ENCODE data around the gene ST6GALNAC4.
A peak's percentile ranks its signal among the peaks of the same experiment; 100 is the strongest.

Gene ST6GALNAC4, protein sequence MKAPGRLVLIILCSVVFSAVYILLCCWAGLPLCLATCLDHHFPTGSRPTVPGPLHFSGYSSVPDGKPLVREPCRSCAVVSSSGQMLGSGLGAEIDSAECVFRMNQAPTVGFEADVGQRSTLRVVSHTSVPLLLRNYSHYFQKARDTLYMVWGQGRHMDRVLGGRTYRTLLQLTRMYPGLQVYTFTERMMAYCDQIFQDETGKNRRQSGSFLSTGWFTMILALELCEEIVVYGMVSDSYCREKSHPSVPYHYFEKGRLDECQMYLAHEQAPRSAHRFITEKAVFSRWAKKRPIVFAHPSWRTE

DNA sequence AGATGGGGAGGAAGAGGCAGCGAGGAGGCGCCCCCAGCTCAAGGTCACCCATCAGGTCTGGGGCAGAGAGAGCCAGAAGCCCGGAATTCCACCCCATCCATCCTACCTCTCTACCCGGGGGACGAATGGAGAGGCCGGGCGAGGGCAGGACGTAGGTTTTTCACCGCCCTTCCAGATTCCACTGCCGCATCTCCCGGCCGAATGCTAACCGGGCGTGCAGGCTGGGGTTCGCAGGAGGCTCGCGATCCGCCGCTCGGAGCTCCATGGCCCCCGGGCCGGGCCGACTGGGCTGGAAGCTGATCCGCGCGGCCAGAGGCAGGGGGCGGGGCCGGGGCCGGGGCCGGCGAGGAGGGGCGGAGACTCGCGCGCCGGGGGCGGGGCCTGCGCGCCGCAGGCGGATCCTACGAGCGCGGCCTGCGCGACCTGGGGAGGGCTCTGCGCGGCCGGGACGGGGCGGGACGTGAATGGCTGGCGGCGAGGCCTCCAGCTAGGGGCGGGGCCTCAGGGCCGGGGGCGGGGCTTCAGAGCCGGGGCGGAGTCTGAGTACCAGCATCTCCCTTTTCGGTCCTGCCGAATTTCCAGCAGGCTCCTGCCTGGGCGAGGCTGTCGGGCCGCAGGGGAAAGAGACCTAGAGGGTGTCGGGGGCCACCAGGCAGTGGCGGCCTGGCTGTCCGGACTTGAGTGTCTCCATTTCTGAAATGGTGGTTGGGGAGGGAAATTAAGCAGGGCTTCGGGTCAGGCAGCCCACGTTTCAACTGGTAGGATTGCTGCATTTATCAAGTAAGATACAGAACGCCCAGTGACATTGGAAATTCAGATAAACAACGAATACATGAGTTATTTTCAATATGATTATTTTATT, at the start of gene ST6GALNAC4:
Gene ST6GALNAC4, minus strand, starts transcription at position 322 of the 862 bp plus-strand sequence. CDS start 622 bp downstream, outside the sequence.
- DNase-seq (ENCODE audit: low read depth), result peak; percentile 78

DNA sequence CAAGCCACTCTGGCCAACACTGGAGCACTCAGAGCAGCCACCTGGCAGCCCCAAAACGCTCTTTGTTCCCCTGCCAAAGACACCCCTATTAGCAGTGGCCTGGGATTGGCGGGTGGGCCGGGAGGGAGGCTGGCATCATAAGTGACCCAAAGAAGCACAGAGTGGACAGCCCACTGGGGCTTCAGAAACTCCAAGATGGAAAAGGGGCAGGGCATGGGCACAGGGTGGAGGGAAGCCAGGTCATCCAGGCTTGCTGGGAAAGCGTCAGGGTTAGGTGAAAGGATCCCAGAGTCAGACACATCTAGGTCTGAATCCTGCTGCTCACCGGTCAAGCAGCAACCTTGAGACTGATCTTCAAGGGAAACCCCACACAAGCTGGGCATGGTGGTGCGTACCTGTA, 49.1 kb upstream of the ST6GALNAC4 start:
- DNase-seq (ENCODE audit: low read depth), result no peak

DNA sequence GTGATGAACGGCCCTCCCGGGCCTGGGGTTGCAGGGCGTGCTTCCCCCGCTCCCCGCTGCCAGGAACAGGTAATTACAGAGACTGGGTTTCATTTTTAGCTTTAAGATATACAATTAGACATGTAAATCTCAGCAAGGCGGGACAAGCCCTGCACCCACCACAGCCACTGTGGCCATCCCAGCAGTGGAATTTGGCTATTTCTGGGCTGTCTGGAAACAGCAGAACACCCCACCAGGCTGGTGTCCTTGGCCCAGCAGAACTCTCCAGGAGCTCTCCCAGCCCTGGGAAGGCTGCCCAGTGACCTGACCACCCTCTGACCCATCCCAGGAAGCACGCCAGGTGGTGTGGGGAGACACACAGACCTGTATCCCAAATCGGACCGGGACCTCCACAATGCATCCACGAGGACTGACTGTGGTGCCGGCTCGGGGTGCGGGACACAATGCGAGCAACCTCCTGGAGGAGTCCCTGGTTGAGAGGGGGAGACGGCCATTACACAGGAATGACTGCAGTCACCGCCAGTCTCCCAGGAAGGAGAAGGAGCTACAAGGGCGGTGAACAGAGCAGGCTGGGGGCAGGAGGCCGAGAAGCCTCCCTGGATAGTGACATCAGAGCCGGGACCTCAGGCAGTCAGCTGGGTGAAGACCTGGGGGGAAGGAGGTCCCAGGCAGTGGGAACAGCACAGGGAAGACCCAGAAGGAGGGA, 46.7 kb upstream of the ST6GALNAC4 start:
- no peak for DNase-seq (ENCODE audit: low read depth)

DNA sequence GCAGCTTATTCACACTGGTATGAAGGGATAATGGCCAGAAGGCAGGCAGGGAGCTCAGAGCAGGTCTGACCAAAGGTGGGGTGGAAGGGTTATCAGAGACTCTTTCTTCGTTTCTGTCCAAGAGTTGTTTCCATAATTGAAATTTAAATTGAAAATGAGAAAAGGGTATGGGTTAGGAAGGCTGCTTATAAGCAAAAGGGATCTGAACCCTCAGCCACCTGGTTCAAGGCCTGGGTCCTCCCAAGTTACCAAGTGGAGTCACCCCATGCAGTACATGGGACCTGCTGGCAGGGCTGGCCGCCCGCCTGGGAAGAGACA, 46.2 kb upstream of the ST6GALNAC4 start:
- no peak for DNase-seq (ENCODE audit: low read depth)

DNA sequence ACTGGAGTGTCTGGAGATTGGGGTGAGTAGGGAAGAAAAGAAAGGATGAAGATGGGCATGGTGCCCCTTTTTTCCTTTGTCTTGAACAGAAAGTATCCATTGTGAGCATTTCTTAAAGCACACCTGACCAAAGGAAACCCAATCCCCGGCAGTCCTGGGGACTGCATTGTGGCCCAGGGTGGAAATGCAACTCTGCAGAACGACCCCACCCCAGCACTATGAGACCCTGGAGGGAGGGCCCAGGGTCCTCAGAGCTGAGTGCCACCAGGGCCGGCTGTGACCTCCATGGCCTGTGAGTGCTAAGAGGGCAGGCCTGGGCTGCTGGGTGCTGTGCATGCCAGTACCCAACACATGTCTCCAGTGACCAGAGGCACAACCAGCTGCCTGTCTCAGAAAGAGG, 45.4 kb upstream of the ST6GALNAC4 start:
- DNase-seq (ENCODE audit: low read depth), result no peak

DNA sequence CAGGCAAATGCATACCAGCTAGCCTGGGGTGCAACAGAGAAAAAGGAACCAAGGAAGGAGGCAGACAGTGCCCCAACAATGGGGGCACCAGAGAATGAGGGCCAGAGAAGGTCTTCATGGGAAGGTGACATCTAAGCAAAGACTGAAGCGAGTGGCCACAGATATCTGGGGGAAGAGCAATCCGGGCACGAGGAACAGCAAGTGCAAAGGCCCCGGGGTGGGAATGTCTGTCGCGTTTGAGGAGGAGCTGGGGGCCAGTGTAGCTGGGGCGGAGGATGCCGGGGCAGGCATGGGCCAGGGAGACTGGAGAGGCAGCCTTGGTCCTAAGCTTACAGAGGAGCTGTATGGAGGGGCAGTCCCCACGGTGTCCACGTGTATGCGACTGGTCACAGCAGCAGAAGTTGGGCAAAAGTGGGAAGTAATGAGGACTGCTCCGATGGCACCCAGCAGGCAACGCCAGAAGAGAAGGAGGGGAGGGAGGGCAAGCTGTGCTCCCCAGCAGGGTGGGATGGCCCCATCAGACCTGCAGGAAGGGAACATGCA, 44.8 kb upstream of the ST6GALNAC4 start:
- no peak for DNase-seq (ENCODE audit: low read depth)

DNA sequence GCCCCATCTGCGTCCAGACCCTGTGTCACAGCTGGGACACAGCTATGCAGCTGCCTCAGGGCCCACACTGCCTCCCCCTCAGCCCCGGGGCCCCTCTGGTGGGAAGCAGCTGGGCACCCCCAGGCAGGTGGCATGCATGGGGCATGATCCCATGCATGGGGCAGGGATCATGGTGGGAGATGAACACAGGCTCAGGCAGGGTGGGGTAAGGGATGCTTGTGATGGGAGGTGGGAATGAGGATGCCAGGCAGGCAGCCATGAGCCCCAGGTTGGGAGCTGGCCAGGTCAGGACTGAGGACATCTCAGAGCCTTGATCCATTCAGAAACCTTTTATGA, 44.3 kb upstream of the ST6GALNAC4 start:
- DNase-seq (ENCODE audit: low read depth), result no peak

DNA sequence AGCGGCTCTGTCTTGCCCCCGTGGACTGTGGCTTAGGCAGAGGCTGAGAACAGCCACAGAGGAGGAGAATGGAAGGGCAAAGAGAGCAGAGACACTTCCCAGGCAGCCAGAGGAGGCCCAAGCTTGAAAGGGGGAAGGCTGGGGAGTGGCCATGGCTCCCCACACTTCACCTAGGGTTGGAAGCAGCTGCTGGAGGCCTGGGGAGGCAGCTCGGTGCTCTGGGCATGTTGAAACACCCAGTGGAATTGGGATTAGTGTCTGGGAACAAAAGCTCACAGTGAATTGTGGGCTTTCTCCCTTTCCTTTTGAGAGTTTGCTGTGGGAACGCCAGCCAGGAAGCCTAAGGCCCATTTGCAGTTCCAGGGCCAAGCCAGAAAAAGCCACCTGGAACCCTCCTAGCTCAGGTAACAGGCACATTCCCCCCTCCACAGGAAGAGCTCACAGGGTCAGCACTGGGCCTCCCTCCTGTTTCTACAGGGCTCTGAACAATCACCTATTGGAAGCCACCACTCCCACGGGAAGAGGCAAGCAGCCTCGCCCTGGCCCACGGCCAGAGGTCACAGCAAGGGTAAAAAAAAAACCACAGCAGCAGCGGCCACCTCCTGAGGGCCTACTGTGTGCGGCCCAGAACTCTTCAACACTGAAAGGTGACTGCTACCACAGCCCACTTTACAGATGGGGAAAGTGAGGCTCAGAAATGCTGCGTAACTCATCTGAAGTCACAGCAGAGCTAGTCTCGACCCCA, 43.7 kb upstream of the ST6GALNAC4 start:
- no peak for DNase-seq (ENCODE audit: low read depth)

DNA sequence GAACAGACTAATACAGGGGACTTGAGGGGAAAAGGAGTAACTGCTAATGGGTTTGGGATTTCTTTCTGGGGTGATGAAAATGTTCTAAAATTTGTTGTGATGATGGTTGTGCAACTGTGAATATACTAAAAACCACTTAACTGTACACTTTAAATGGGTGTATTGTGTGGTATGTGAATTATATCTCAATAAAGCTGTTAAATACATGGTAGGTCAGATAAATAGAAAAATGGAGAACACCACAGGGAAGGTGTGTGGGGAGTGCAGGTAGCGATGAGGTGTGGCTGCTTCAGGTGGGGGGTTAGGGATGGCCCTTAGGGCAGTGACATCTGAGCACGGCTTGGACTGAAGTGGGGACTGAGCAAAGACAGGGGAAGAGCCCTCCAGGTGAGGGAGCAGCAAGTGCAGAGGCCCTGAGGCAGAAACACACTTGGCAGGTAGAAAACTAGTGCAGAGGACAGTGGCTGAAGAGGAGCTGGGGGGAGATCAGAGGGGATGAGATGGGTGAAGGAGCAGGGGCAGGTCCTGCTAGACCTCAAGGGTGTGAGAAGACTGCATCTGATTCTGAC, 43.1 kb upstream of the ST6GALNAC4 start:
- DNase-seq (ENCODE audit: low read depth), result no peak

DNA sequence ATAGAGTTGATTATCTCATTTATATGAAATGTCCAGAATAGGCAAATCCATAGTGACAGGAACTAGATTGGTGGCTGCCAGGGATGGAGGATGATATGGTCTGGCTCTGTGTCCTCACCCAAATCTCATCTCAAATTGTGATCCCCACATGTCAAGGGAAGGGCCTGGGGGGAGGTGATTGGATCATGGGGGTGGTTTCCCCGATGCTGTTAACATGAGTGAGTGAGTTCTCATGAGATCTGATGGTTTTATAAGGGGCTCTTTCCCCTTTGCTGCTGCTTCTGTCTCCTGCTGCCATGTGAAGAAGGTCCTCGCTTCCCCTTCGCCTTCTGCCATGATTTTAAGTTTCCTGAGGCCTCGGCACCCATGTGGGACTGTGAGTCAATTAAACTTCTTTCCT, 42.6 kb upstream of the ST6GALNAC4 start:
- DNase-seq (ENCODE audit: low read depth), result no peak

DNA sequence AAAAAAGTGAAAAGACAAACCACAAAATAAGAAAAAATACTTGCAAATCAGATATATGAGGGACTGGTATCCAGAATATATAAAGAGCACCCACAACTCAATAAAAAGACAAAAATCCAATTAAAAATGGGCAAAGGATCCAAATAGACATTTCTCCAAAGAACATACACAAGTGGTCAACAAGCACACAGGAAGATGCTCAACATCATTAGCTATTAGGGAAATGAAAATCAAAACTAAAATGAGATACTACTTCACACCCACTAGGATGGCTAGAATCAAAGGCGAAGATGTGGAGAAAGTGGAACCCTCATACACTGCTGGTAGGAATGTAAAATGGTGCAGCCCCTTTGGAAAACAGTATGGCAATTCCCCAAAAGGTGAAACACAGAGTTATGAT, 41.9 kb upstream of the ST6GALNAC4 start:
- no peak for DNase-seq (ENCODE audit: low read depth)

DNA sequence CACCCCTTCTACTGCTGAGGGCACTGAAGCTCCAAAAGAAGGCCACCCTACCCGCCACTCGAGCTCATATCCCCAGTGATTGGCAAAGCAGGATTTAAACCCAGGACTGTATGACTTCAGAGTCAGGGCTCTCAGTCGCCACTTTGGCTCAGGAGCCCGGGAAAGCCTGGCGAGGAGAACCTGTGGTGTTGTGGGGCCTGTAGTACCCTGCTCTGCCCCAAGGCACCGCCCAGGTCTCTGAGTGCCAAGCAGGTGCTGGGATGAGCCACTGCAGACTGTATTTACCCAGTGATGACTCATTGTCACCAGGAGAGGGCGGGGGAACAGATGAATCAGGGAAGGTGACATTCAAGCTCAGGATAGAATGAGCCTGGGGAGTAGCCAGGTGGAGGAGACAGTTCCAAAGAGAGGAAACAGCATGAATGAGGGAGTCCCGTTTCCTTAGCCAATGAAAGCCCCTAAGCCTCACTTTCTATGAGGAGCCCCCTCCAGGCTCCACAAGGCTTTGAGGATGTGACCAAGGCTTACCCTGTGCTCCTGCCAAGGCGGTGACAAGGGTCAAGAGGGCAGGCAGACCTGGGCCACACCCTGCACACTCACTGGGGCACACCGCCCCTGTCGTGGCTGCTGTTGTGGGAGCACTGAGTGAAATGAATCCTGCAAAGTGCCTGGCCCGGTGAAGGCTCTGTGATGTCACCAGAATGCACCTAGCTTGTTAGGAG, 38.6 kb upstream of the ST6GALNAC4 start:
- no peak for DNase-seq (ENCODE audit: low read depth)

DNA sequence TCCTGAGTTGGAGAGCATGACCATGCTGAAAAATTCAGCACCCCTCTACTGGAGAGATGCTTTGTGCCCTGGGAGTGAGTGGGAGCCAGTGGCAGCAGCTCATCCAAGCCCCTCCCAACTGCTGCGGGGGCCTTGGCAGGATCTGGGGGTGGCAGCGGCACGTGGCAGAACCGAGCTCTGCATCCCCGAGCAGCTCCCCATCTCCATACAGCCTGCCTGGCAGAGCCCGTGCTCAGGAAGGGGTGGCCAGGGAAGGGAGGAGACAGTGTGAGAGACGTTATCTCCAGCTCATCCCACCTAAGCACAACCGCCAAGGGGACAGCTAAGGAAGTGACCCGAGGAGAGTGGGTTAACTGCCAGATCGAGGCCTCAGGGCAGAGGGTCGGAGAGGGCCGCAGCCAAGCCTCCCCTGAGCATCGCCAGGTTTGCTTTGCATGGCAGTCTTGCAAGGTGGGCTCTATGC, 38.0 kb upstream of the ST6GALNAC4 start:
- no peak for DNase-seq (ENCODE audit: low read depth)

DNA sequence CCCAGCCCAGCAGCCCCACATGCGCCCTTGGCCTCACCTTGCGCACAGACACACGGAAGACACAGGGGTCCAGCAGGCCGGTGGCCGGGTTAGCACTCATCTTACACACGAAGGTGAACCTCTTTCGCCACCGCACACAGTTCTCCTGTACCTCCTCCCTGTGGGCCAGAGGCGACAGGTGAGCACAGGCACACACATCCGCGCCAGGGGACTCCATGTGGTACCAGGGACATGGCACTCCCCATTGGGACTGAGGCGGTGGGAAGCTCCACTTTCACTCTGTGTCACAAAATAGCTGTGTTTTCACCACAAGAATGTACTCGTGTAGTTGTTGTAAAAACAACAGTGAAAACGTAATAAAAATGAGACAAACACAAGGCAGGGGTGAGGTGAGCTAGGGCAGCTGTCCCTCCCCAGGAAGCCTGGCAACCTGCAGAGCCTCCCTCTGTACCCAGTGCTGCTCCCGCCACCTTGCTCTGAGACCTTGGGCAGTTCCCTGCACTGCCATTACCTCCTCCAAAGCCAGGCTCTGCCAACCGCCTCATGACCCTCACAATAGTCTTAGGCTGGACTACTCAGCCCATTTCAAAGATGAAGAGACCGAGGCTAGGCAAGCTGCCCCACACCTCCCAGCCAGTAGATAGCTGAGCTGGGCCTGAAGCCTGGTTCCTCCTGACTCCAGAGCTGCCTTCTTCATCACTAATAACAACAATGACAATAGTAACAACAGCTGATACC, 37.1 kb upstream of the ST6GALNAC4 start:
- no peak for DNase-seq (ENCODE audit: low read depth)

DNA sequence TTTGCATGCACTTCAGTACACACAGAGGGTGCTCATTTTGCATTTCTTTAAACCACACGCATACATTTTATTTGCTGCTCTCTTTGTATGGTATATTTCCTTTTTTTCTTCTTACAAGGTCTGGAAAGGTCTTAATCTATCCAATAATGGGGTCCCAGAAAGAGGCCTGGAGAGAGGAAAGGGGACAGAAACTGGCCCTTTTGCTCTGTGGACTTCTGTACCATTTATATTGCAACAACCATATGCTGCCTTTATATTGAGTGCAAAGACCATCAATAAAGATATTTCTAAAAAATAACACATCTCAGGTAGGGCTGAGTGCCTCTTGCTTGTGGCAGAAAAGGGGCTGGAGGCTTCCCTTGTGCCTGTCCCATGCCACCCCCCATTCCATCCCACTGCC, 36.3 kb upstream of the ST6GALNAC4 start:
- no peak for DNase-seq (ENCODE audit: low read depth)

DNA sequence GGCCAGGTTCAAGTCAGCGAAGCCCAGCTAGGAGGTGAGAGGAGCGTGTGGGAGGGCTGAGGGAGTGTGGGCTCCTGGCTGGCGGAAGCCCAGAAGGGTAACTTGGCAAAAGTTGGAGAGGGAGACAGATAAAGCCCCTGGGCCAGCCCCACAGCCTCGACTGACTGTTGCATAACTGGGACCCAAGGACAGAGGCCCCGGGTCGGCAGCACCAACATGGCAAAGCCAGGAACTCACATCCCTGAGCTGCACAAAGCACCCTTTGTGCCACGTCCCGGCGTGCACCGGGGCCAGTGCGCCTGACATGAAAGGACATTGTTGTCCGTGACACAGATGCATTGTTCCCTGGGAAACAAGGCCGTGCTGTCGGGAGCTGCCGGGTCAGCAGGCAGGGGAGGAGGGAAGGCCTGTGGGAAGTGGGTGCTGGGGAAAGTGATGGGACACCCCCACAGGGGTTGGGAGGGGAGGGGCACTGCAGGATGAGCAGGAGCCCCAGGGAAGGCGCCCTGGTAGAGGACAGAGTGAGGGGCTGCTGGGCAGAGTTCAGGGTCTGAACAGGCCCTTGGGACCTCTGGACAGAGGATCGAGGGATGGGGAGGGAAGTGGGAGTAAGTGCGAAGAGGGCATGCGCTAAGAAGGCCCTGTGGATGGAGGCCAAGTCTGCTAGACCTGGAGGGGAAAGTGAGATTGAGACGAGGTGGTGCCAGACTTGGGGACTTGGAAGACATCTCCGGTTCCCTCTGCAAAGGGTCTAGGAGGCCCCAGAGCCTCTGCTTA, 33.9 kb upstream of the ST6GALNAC4 start:
- DNase-seq (ENCODE audit: low read depth), result no peak

DNA sequence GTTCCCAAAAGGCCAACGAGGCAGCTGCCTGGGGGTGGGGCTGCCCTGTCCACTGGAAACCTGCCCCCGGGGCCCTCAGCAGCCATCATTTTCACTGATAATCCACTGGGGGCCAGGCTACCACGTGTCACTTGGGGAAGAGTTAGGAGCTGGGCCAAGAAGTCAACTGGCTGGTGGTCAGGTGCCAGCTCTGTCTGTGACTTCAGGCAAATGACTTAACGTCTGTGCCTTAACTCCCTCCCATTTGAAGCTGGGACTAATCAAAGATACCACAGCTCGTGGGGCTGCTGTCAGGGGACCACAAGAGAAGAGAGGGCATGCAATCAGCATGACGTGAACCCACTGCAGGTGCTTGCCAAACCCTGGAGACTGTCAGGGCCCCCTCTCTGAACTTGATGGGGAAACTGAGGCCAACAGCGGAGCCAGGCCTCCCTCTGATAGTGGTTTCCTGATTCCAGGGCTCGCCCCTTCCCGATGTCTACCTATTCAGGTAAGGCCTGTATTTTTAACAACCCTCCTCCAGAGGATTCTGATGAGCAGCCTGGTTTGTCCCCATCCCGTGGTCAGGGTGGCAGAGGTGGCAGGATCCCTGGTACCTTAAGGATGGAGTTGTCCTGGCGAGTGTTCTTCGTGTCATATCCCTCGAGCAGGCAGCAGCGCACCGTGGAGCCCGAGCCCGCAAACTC, 33.1 kb upstream of the ST6GALNAC4 start:
- no peak for DNase-seq (ENCODE audit: low read depth)

DNA sequence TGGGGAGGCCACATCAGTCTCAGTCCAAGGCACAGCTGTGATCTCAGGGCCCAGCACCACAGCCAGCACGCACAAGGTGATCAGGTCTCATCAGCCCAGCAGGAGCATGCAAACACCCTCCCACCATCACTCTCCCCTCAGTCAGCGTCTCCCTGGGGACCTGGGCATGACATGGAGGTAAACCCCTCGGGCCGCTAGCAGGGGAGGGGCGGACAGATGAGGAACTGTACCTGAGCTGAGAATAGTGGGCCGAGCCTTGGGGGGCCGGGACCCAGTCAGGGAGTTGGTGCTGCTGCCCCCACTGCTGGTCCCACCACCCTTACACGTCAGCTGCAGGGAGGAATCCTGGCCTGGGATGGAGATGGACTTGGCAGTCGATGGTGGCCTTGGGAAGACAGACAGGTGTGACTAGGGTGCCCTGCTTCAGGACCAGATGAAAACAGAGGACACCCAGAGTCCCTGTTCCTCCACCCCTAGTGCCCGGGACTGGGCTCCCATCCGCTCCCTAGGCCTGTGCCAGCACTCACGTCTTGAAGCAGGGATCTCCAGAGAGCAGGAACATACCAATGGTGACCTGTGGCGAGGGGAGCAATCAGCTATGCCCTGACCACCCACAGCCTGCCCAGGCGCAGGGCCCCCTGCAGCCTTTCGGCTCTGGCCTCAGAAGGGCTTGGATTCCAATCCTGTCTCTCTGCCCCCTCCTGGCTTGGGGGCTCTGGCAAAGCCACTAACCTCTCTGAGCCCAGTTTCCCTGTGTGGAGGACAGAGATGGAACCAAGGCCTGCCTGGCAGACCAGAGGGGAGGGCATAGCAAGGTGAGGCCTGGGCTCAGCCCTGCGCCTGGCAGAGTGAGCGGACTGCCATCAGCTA, 31.2 kb upstream of the ST6GALNAC4 start:
- no peak for DNase-seq (ENCODE audit: low read depth)
